Measurements from ENCODE around the gene DPCD. TPM values are rescaled to one million over a fixed set of nuclear protein-coding genes. Genes with fewer than 3 reads are reported as not detected.

DPCD gene
- total RNA-seq, 1 experiment from 2014 or later = 39.5 TPM

GRCh38 chr10:101649525-101650085 lies 61.5 kb downstream of the DPCD start:
- ATAC-seq (no peak), DNase-seq (ENCODE audit: low read depth, low spot score) (no peak)
- Histone ChIP-seq H3K9me3 (ENCODE audit: control insufficient read depth in 1 of 2, insufficient read depth in 1 of 2, low read depth in 1 of 2, low read length in 2 of 2) (no peaks in the 10 kb centered on the region), H3K4me3 (replicated peaks in 1 of 2; ENCODE audit: low read depth in 1 of 2, low read length in 2 of 2) (no peak overlapping the region), H2AFZ (ENCODE audit: low read depth, low read length, poor library complexity, severe bottlenecking) (no peak overlapping the region), H3K4me1 (ENCODE audit: control insufficient read depth in 1 of 2, insufficient read depth in 2 of 2, low read length in 2 of 2) (no peaks in the 10 kb centered on the region), H4K20me1 (ENCODE audit: insufficient read depth) (no peaks in the 10 kb centered on the region), H3K27ac (ENCODE audit: low read depth, low read length) (no peak overlapping the region), H3K9ac (ENCODE audit: low read length) (no peak overlapping the region), H3K27me3 (ENCODE audit: insufficient read depth, low read length) (no peaks in the 10 kb centered on the region), H3K79me2 (ENCODE audit: insufficient read depth, low read length) (no peaks in the 10 kb centered on the region), H3K4me2 (ENCODE audit: low read length) (no peak overlapping the region), H3K36me3 (ENCODE audit: control insufficient read depth in 1 of 2, insufficient read depth in 2 of 2, low read length in 2 of 2) (no peaks in the 10 kb centered on the region), H3K9me2 (ENCODE audit: insufficient read depth) (no peaks in the 10 kb centered on the region)
- RAD21 ChIA-PET (ENCODE audit: low non-redundant PET in 1 of 2, low total read pairs in 2 of 2, uncharacterized antibody in 2 of 2, unreplicated experiment in 2 of 2) = no interaction called here
- POLR2A ChIA-PET = no interaction called here
- no TSS peak for BruUV-seq (replicated peaks)
- intact Hi-C loops (cut with micrococcal nuclease) = no loop called here
- CTCF ChIA-PET = interaction anchor here (1.5 kb wide), 1 partner anchor 47 kb away, joined by 4 read pairs; no protein-coding TSS in a partner anchor
- no peak for TF ChIP-seq EZH2phosphoT487 (IDR thresholded peaks at IDR 0.05; ENCODE audit: borderline replicate concordance)
- TF ChIP-seq, protein P1, sequence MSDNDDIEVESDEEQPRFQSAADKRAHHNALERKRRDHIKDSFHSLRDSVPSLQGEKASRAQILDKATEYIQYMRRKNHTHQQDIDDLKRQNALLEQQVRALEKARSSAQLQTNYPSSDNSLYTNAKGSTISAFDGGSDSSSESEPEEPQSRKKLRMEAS (IDR thresholded peaks at IDR 0.05) = no peak
- TF ChIP-seq CEBPB (IDR thresholded peaks at IDR 0.05; ENCODE audit: low read depth) = no peak
- no peak for TF ChIP-seq TCF7L2 (IDR thresholded peaks at IDR 0.05; ENCODE audit: borderline replicate concordance, extremely low read depth, insufficient read depth, insufficient read length)
- TF ChIP-seq, protein P2, sequence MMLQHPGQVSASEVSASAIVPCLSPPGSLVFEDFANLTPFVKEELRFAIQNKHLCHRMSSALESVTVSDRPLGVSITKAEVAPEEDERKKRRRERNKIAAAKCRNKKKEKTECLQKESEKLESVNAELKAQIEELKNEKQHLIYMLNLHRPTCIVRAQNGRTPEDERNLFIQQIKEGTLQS (IDR thresholded peaks at IDR 0.05) = no peak
- TF ChIP-seq EGR1 (IDR thresholded peaks at IDR 0.05; ENCODE audit: low read depth) = no peak
- TF ChIP-seq RAD21 (IDR thresholded peaks at IDR 0.05; ENCODE audit: low read depth) = no peak
- TF ChIP-seq, protein P3, sequence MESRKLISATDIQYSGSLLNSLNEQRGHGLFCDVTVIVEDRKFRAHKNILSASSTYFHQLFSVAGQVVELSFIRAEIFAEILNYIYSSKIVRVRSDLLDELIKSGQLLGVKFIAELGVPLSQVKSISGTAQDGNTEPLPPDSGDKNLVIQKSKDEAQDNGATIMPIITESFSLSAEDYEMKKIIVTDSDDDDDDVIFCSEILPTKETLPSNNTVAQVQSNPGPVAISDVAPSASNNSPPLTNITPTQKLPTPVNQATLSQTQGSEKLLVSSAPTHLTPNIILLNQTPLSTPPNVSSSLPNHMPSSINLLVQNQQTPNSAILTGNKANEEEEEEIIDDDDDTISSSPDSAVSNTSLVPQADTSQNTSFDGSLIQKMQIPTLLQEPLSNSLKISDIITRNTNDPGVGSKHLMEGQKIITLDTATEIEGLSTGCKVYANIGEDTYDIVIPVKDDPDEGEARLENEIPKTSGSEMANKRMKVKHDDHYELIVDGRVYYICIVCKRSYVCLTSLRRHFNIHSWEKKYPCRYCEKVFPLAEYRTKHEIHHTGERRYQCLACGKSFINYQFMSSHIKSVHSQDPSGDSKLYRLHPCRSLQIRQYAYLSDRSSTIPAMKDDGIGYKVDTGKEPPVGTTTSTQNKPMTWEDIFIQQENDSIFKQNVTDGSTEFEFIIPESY (IDR thresholded peaks at IDR 0.05; ENCODE audit: extremely low read depth, insufficient replicate concordance, low read length) = no peak
- no peak for TF ChIP-seq POLR2A (IDR thresholded peaks at IDR 0.05; ENCODE audit: borderline replicate concordance, extremely low read depth, insufficient read depth, insufficient read length)
- no peak for TF ChIP-seq FOSL1 (IDR thresholded peaks at IDR 0.05; ENCODE audit: low read depth)
- TF ChIP-seq SP1 (IDR thresholded peaks at IDR 0.05; ENCODE audit: low read depth) = no peak

Data from HCT116 (cell line).